ENCODE results near the gene PIK3AP1.

PIK3AP1 gene

GRCh38 chr10:96661632-96662031 is 58.7 kb downstream of the PIK3AP1 start:
- no peaks in the 10 kb centered on the region for H3K27me3 Mint-ChIP-seq (ENCODE audit: low read depth, poor library complexity)
- H3K9me3 Mint-ChIP-seq = no peaks in the 10 kb centered on the region
- H3K4me3 Mint-ChIP-seq = no peak overlapping the region
- H3K27ac Mint-ChIP-seq = peak overlapping the region; percentile 9
- H3K4me1 Mint-ChIP-seq = peaks cover 24% of the 10 kb centered on the region
- no peak for TF ChIP-seq CTCF (IDR thresholded peaks at IDR 0.05)
- no peak for DNase-seq
- H3K36me3 Mint-ChIP-seq (ENCODE audit: low read depth) = no peaks in the 10 kb centered on the region

- Mint-ChIP-seq H3K9me3 (peaks cover 10% of the 10 kb centered on the region), H3K27ac (no peak overlapping the region), H3K36me3 (ENCODE audit: low read depth) (peaks cover 10% of the 10 kb centered on the region), H3K4me1 (peaks cover 24% of the 10 kb centered on the region), H3K4me3 (no peak overlapping the region), H3K27me3 (ENCODE audit: low read depth, poor library complexity) (no peaks in the 10 kb centered on the region)
- no peak for TF ChIP-seq CTCF (IDR thresholded peaks at IDR 0.05)
- no peak for DNase-seq
Observed at GRCh38 chr10:96660297-96660696, 60.0 kb downstream of the PIK3AP1 start.

- Mint-ChIP-seq H3K36me3 (ENCODE audit: low read depth) (peaks cover 17% of the 10 kb centered on the region), H3K4me1 (peaks cover 24% of the 10 kb centered on the region), H3K27me3 (ENCODE audit: low read depth, poor library complexity) (peaks cover 2% of the 10 kb centered on the region), H3K9me3 (peaks cover 14% of the 10 kb centered on the region), H3K27ac (peak overlapping the region; percentile 89), H3K4me3 (no peak overlapping the region)
- no peak for TF ChIP-seq CTCF (IDR thresholded peaks at IDR 0.05)
- no peak for DNase-seq
Observed at GRCh38 chr10:96658844-96659243, 61.5 kb downstream of the PIK3AP1 start.

DNA sequence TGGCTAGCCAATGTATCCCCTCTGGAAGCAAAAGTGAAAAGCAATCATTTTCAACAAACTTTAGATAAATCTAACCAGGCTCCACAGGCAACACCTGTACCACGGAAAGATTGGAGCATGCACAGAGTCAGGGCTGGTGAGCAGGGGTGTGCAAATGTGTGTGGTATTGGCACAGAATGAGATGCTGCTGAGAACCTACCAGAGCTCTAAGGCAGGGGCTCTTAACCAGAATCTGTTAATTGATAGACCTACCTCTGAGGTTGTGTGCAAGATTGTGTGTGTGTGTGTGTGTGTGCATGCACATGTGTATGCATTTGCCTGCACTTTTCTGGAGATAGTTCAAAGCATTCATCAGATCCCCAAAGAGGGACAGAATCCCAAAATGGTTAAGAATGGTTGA is 62.9 kb downstream of the PIK3AP1 start:
- H3K27me3 Mint-ChIP-seq (ENCODE audit: low read depth, poor library complexity) = peaks cover 2% of the 10 kb centered on the region
- H3K9me3 Mint-ChIP-seq = peaks cover 14% of the 10 kb centered on the region
- H3K4me3 Mint-ChIP-seq = no peak overlapping the region

GRCh38 chr10:96656839-96657238 is 63.5 kb downstream of the PIK3AP1 start:
- H3K4me1 Mint-ChIP-seq = peaks cover 24% of the 10 kb centered on the region
- H3K4me3 Mint-ChIP-seq = no peak overlapping the region
- peaks cover 14% of the 10 kb centered on the region for H3K9me3 Mint-ChIP-seq
- no peak for DNase-seq
- TF ChIP-seq CTCF (IDR thresholded peaks at IDR 0.05) = no peak
- peak overlapping the region; percentile 18 for H3K27ac Mint-ChIP-seq
- H3K36me3 Mint-ChIP-seq (ENCODE audit: low read depth) = peaks cover 17% of the 10 kb centered on the region
- H3K27me3 Mint-ChIP-seq (ENCODE audit: low read depth, poor library complexity) = peaks cover 7% of the 10 kb centered on the region

More for the DNA sequence above, 62.9 kb downstream of the PIK3AP1 start:
- TF ChIP-seq CTCF (IDR thresholded peaks at IDR 0.05) = no peak
- DNase-seq = no peak
- H3K27ac Mint-ChIP-seq = peak overlapping the region; percentile 18
- peaks cover 24% of the 10 kb centered on the region for H3K4me1 Mint-ChIP-seq
- peaks cover 17% of the 10 kb centered on the region for H3K36me3 Mint-ChIP-seq (ENCODE audit: low read depth)

DNA sequence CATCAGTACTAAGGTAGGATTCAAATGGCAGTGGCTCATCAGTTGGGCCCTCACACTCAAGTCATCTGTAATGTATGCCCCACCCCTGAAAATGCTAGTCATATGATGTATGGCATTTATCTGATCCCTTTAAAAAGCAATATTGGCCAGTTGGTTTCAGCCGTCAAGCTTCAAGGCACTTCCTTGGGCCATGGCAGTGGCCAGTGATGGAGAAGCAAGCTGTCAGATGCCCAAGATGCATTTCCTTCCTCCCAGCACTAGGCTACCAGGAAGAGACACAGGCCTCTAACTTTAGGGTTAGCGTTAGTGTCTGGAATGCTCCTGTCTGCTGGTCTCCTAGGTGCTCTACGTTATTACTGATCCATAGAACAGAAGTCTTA is 64.1 kb downstream of the PIK3AP1 start:
- Mint-ChIP-seq H3K4me3 (no peak overlapping the region), H3K9me3 (peaks cover 14% of the 10 kb centered on the region), H3K36me3 (ENCODE audit: low read depth) (peaks cover 17% of the 10 kb centered on the region), H3K27me3 (ENCODE audit: low read depth, poor library complexity) (peaks cover 11% of the 10 kb centered on the region), H3K4me1 (peaks cover 24% of the 10 kb centered on the region), H3K27ac (no peak overlapping the region)
- no peak for DNase-seq
- no peak for TF ChIP-seq CTCF (IDR thresholded peaks at IDR 0.05)

All from nephron progenitor cell (in vitro differentiated cells).